DOHH2 (cell line): ENCODE data around the gene UPK1B.
"Not testable (repeated sequence)": the region's sequence is repeated elsewhere in the genome, so short reads cannot be mapped to it uniquely, and the experiment has no call there.

Source experiments
- H3F3A ChIP-seq: fragments of 200-600 bp; sonication (generic), shearing (Covaris generic); 2 replicates; pipeline ENCODE4 v1.6.0; 2016; ENCODE audit warnings: antibody characterized with exemption, mild to moderate bottlenecking; ENCODE audit not compliant: control insufficient read depth, insufficient read depth
- H3K27ac ChIP-seq: fragments of 200-600 bp; sonication (generic); 2 replicates; pipeline ENCODE4 v1.5.1; 2014; ENCODE audit warnings: low read depth, mild to moderate bottlenecking, low read length, moderate library complexity
- H3K27me3 ChIP-seq: fragments of 200-600 bp; sonication (generic); 2 replicates; pipeline ENCODE4 v1.6.1; 2014; ENCODE audit warnings: mild to moderate bottlenecking, low read length, mixed read lengths; ENCODE audit not compliant: control insufficient read depth
- H3K36me3 ChIP-seq: fragments of 200-600 bp; sonication (generic); 2 replicates; pipeline ENCODE4 v1.6.1; 2014; ENCODE audit warnings: mild to moderate bottlenecking, low read length, moderate library complexity, mixed read lengths; ENCODE audit not compliant: control insufficient read depth
- H3K4me1 ChIP-seq: fragments of 200-600 bp; sonication (generic); 2 replicates; pipeline ENCODE4 v1.6.1; 2014; ENCODE audit warnings: mild to moderate bottlenecking, low read length, mixed read lengths; ENCODE audit not compliant: control insufficient read depth
- H3K4me2 ChIP-seq: fragments of 200-600 bp; sonication (generic); 2 replicates; pipeline ENCODE4 v1.6.0; 2014; ENCODE audit warnings: mild to moderate bottlenecking, low read length, moderate library complexity
- H3K4me3 ChIP-seq: fragments of 200-600 bp; sonication (generic); 2 replicates; pipeline ENCODE4 v1.5.1; 2014; ENCODE audit warnings: mild to moderate bottlenecking, low read length, mixed read lengths
- H3K79me2 ChIP-seq: fragments of 200-600 bp; sonication (generic); 2 replicates; pipeline ENCODE4 v1.6.1; 2014; ENCODE audit warnings: mild to moderate bottlenecking, low read length, mixed read lengths; ENCODE audit not compliant: control insufficient read depth
- H3K9me2 ChIP-seq: fragments of 200-600 bp; sonication (generic); replicated peaks from 2 replicates; pipeline ENCODE4 v1.6.1; 2014; ENCODE audit warnings: mild to moderate bottlenecking, low read length, mixed read lengths; ENCODE audit not compliant: control insufficient read depth
- H3K9me3 ChIP-seq: fragments of 200-600 bp; sonication (generic); 2 replicates; pipeline ENCODE4 v1.6.1; 2014; ENCODE audit warnings: antibody characterized with exemption, low read length, mixed read lengths; ENCODE audit not compliant: control insufficient read depth, insufficient read depth
- H4K20me1 ChIP-seq: fragments of 200-600 bp; sonication (generic); 2 replicates; pipeline ENCODE4 v1.6.0; 2014; ENCODE audit warnings: low read depth, mild to moderate bottlenecking, antibody characterized with exemption, low read length, moderate library complexity; ENCODE audit not compliant: control insufficient read depth, insufficient read depth
- CTCF ChIP-seq: fragments of 200-600 bp; sonication (generic); IDR thresholded peaks from one replicate; pipeline ENCODE4 v1.5.1; 2014; ENCODE audit warnings: antibody characterized with exemption, mild to moderate bottlenecking, low read depth, low read length; ENCODE audit not compliant: poor library complexity, severe bottlenecking
- EZH2phosphoT487 ChIP-seq: fragments of 200-600 bp; sonication (generic); IDR thresholded peaks from 2 replicates; pipeline ENCODE4 v1.6.1; 2017; ENCODE audit warnings: borderline replicate concordance, mild to moderate bottlenecking, antibody characterized with exemption, low read length, moderate library complexity, mixed read lengths

UPK1B gene

GRCh38 chr3:119173325-119173724 lies at the start of gene UPK1B:
Gene UPK1B, plus strand, starts transcription at chr3:119173598. Its CDS starts 13,144 bp downstream, at chr3:119186742.
- no peaks in the 10 kb centered on the region for H4K20me1 ChIP-seq
- no peak within 1 kb of the TSS for H3K4me3 ChIP-seq
- no peaks in the 10 kb centered on the region for H3K9me2 ChIP-seq
- H3F3A ChIP-seq: no peaks in the 10 kb centered on the region
- no peak within 1 kb of the TSS for H3K4me2 ChIP-seq
- no peaks in the 10 kb centered on the region for H3K9me3 ChIP-seq
- no peaks in the 10 kb centered on the region for H3K79me2 ChIP-seq
- TF ChIP-seq CTCF (no peak), EZH2phosphoT487 (no peak)
- H3K36me3 ChIP-seq: no peaks in the 10 kb centered on the region
- no peak within 1 kb of the TSS for H3K27ac ChIP-seq
- no peaks in the 10 kb centered on the region for H3K27me3 ChIP-seq
- H3K4me1 ChIP-seq: no peaks in the 10 kb centered on the region

- H4K20me1 ChIP-seq: no peaks in the 10 kb centered on the region
- H3K9me2 ChIP-seq: no peaks in the 10 kb centered on the region
- TF ChIP-seq CTCF: no peak
- no peak for TF ChIP-seq EZH2phosphoT487
- no peak overlapping the region for H3K4me3 ChIP-seq
- H3K36me3 ChIP-seq: no peaks in the 10 kb centered on the region
- no peaks in the 10 kb centered on the region for H3K4me1 ChIP-seq
- H3K79me2 ChIP-seq: no peaks in the 10 kb centered on the region
- H3K9me3 ChIP-seq: no peaks in the 10 kb centered on the region
- no peaks in the 10 kb centered on the region for H3K27me3 ChIP-seq
- no peaks in the 10 kb centered on the region for H3F3A ChIP-seq
- H3K4me2 ChIP-seq: no peak overlapping the region
- no peak overlapping the region for H3K27ac ChIP-seq
Measured at GRCh38 chr3:119125342-119125741, 48.1 kb upstream of the UPK1B start.

- Histone ChIP-seq H3K27me3 (no peaks in the 10 kb centered on the region), H3K9me3 (no peaks in the 10 kb centered on the region), H4K20me1 (no peaks in the 10 kb centered on the region), H3K36me3 (no peaks in the 10 kb centered on the region), H3K4me3 (no peak overlapping the region), H3F3A (no peaks in the 10 kb centered on the region), H3K4me2 (no peak overlapping the region), H3K4me1 (no peaks in the 10 kb centered on the region), H3K79me2 (no peaks in the 10 kb centered on the region), H3K9me2 (no peaks in the 10 kb centered on the region), H3K27ac (no peak overlapping the region)
- no peak for TF ChIP-seq EZH2phosphoT487
- no peak for TF ChIP-seq CTCF
Measured at GRCh38 chr3:119125742-119126504, 47.5 kb upstream of the UPK1B start.

- not testable (repeated sequence) for H3K79me2 ChIP-seq, H3F3A ChIP-seq, H3K9me3 ChIP-seq, H4K20me1 ChIP-seq, H3K4me3 ChIP-seq, H3K27me3 ChIP-seq, H3K4me1 ChIP-seq, H3K27ac ChIP-seq, H3K36me3 ChIP-seq, H3K9me2 ChIP-seq, H3K4me2 ChIP-seq
Measured at GRCh38 chr3:119130291-119130690, 43.1 kb upstream of the UPK1B start.

- H3K9me2 ChIP-seq, H3F3A ChIP-seq, H3K27me3 ChIP-seq, H4K20me1 ChIP-seq, H3K4me2 ChIP-seq, H3K4me3 ChIP-seq, H3K36me3 ChIP-seq, H3K79me2 ChIP-seq, H3K27ac ChIP-seq, H3K4me1 ChIP-seq, H3K9me3 ChIP-seq: not testable (repeated sequence)
Measured at GRCh38 chr3:119132291-119132690, 41.1 kb upstream of the UPK1B start.

GRCh38 chr3:119139360-119139759 lies 34.0 kb upstream of the UPK1B start:
- H3K4me3 ChIP-seq, H3K4me2 ChIP-seq, H4K20me1 ChIP-seq, H3K36me3 ChIP-seq, H3K27me3 ChIP-seq, H3K79me2 ChIP-seq, H3K4me1 ChIP-seq, H3K9me3 ChIP-seq, H3K9me2 ChIP-seq, H3K27ac ChIP-seq, H3F3A ChIP-seq: not testable (repeated sequence)
